GM23338 (cell line): ENCODE measurements around the gene MYLK. TPM values are rescaled to one million over a fixed set of nuclear protein-coding genes. Genes with fewer than 3 reads are reported as not detected.

ENCODE experiments used
- ATAC-seq: fragments of 200-7000 bp; cut with Tn5 transposase; 3 replicates; pipeline ENCODE4 v1.9.1; 2020
- DNase-seq: peaks from one replicate; pipeline ENCODE4 v3.0.0-alpha.2; 2015; ENCODE audit warnings: low spot score
- H2AFZ ChIP-seq: fragments of 200-600 bp; sonication (generic); 2 replicates; pipeline ENCODE4 v1.8.0; 2016; ENCODE audit warnings: antibody characterized with exemption, mild to moderate bottlenecking, moderate library complexity
- H3F3A ChIP-seq: fragments of 200-600 bp; sonication (generic); replicated peaks from 2 replicates; pipeline ENCODE4 v1.8.0; 2017; ENCODE audit warnings: antibody characterized with exemption, mixed run types, low read depth
- H3K27ac ChIP-seq: fragments of 200-600 bp; sonication (generic); 2 replicates; pipeline ENCODE4 v1.6.1; 2016; ENCODE audit warnings: low read depth
- H3K27me3 ChIP-seq: fragments of 200-600 bp; sonication (generic); 2 replicates; pipeline ENCODE4 v1.8.0; 2016; ENCODE audit warnings: mild to moderate bottlenecking, mixed run types, moderate library complexity; ENCODE audit not compliant: insufficient read depth
- H3K36me3 ChIP-seq: fragments of 200-600 bp; sonication (generic); 2 replicates; pipeline ENCODE4 v1.8.0; 2016; ENCODE audit warnings: mild to moderate bottlenecking; ENCODE audit not compliant: insufficient read depth
- H3K4me1 ChIP-seq: fragments of 200-600 bp; sonication (generic); 2 replicates; pipeline ENCODE4 v1.8.0; 2016; ENCODE audit warnings: mild to moderate bottlenecking, moderate library complexity; ENCODE audit not compliant: insufficient read depth
- H3K4me2 ChIP-seq: fragments of 200-600 bp; sonication (generic); 2 replicates; pipeline ENCODE4 v1.7.1; 2017; ENCODE audit warnings: mixed run types
- H3K4me3 ChIP-seq: fragments of 200-600 bp; sonication (generic); 2 replicates; pipeline ENCODE4 v1.6.1; 2016; ENCODE audit warnings: mixed run types
- H3K79me2 ChIP-seq: fragments of 200-600 bp; sonication (generic); replicated peaks from 2 replicates; pipeline ENCODE4 v1.8.0; 2017; ENCODE audit warnings: mild to moderate bottlenecking; ENCODE audit not compliant: insufficient read depth
- H3K9me2 ChIP-seq: fragments of 200-600 bp; sonication (generic); 2 replicates; pipeline ENCODE4 v1.8.0; 2017; ENCODE audit not compliant: insufficient read depth
- H4K20me1 ChIP-seq: fragments of 200-600 bp; sonication (generic); replicated peaks from 2 replicates; pipeline ENCODE4 v1.8.0; 2017; ENCODE audit warnings: mild to moderate bottlenecking; ENCODE audit not compliant: insufficient read depth
- H3K27ac Mint-ChIP-seq: 2 replicates; pipeline ENCODE4 v1.8.0; 2020; ENCODE audit warnings: inconsistent platforms, mild to moderate bottlenecking, moderate library complexity, mixed read lengths
- H3K27me3 Mint-ChIP-seq: 3 replicates; pipeline ENCODE4 v1.8.0; 2022; ENCODE audit warnings: low read depth, mild to moderate bottlenecking, moderate library complexity, mixed read lengths, inconsistent platforms; ENCODE audit not compliant: insufficient read depth, poor library complexity
- H3K36me3 Mint-ChIP-seq: 3 replicates; pipeline ENCODE4 v1.8.0; 2021; ENCODE audit warnings: low read depth, mild to moderate bottlenecking, inconsistent platforms, moderate library complexity, mixed read lengths
- H3K4me1 Mint-ChIP-seq: 3 replicates; pipeline ENCODE4 v1.8.0; 2020; ENCODE audit warnings: mild to moderate bottlenecking, inconsistent platforms, mixed read lengths
- H3K4me3 Mint-ChIP-seq: 3 replicates; pipeline ENCODE4 v1.8.0; 2021; ENCODE audit warnings: moderate library complexity, mild to moderate bottlenecking, inconsistent platforms, mixed read lengths
- H3K9me3 Mint-ChIP-seq: 3 replicates; pipeline ENCODE4 v1.8.0; 2020; ENCODE audit warnings: moderate library complexity, mild to moderate bottlenecking, inconsistent platforms, mixed read lengths
- CREB1 ChIP-seq: fragments of 250-450 bp; sonication (Bioruptor Pico); IDR thresholded peaks from 2 replicates; pipeline ENCODE4 v1.5.0; 2020; ENCODE audit warnings: low read depth, mild to moderate bottlenecking, moderate library complexity
- EZH2 ChIP-seq: fragments of 200-600 bp; sonication (generic); IDR thresholded peaks from one replicate; pipeline ENCODE4 v1.8.0; 2017; ENCODE audit warnings: antibody characterized with exemption, mild to moderate bottlenecking, low read depth; ENCODE audit not compliant: unreplicated experiment
- EZH2phosphoT487 ChIP-seq: fragments of 200-600 bp; sonication (generic); IDR thresholded peaks from one replicate; pipeline ENCODE4 v1.8.1; 2018; ENCODE audit warnings: antibody characterized with exemption; ENCODE audit not compliant: unreplicated experiment
- JUNB ChIP-seq: IDR thresholded peaks from one replicate; pipeline ENCODE4 v1.6.1; 2016; ENCODE audit warnings: antibody characterized with exemption; ENCODE audit not compliant: unreplicated experiment
- NANOG ChIP-seq: IDR thresholded peaks from 2 replicates; pipeline ENCODE4 v1.6.1; 2016; ENCODE audit warnings: antibody characterized with exemption, borderline replicate concordance
- POLR2AphosphoS5 ChIP-seq: IDR thresholded peaks from 2 replicates; pipeline ENCODE4 v1.6.1; 2016; ENCODE audit warnings: antibody characterized with exemption, low read depth
- STAT1 ChIP-seq: IDR thresholded peaks from one replicate; pipeline ENCODE4 v1.6.1; 2016; ENCODE audit warnings: antibody characterized with exemption; ENCODE audit not compliant: unreplicated experiment
- ZNF114 ChIP-seq: fragments of 250-450 bp; sonication (Bioruptor Pico); IDR thresholded peaks from 2 replicates; pipeline ENCODE4 v1.5.0; 2020; ENCODE audit warnings: mild to moderate bottlenecking, moderate library complexity
- ZNF331 ChIP-seq: fragments of 250-450 bp; sonication (Bioruptor Pico); IDR thresholded peaks from 2 replicates; pipeline ENCODE4 v1.5.0; 2020; ENCODE audit warnings: low read depth, mild to moderate bottlenecking, moderate library complexity
- ZNF462 ChIP-seq: fragments of 250-450 bp; sonication (Bioruptor Pico); IDR thresholded peaks from 2 replicates; pipeline ENCODE4 v1.5.0; 2020; ENCODE audit warnings: mild to moderate bottlenecking, moderate library complexity
- polyA plus RNA-seq: library from polyadenylated mRNA; unstranded; fragments of >200 nt; fragmentation: Nextera tagmentation; extraction: Ambion mirVana; gene quantifications from 2 replicates; pipeline ENCODE4 v1.2.1, GENCODE V29; 2016
- total RNA-seq: library from RNA; depleted of rRNA; stranded (reverse); fragments of >200 nt; shearing (Covaris generic); gene quantifications from 2 replicates; pipeline ENCODE4 v1.2.3, GENCODE V29; 2014
- TF ChIP-seq, protein P1 (sequence below): IDR thresholded peaks from 2 replicates; pipeline ENCODE4 v1.6.1; 2016; ENCODE audit warnings: antibody characterized with exemption
- TF ChIP-seq, protein P2 (sequence below): IDR thresholded peaks from one replicate; pipeline ENCODE4 v1.6.1; 2018; ENCODE audit warnings: antibody characterized with exemption; ENCODE audit not compliant: unreplicated experiment
- TF ChIP-seq, protein P3 (sequence below), 2 experiments: fragments of 200-600 bp in 1 of 2; sonication (generic) in 1 of 2; conservative IDR thresholded peaks; 2 replicates each; pipeline versions ENCODE4 v1.5.1 to v1.6.1; 2016 to 2017; ENCODE audit warnings: antibody characterized with exemption in 2 of 2, low read depth in 2 of 2, mild to moderate bottlenecking in 2 of 2, moderate library complexity in 1 of 2

Gene MYLK
- total and polyA plus RNA-seq, 2 experiments from 2014 or later = 11.5 to 17.9 TPM

DNA sequence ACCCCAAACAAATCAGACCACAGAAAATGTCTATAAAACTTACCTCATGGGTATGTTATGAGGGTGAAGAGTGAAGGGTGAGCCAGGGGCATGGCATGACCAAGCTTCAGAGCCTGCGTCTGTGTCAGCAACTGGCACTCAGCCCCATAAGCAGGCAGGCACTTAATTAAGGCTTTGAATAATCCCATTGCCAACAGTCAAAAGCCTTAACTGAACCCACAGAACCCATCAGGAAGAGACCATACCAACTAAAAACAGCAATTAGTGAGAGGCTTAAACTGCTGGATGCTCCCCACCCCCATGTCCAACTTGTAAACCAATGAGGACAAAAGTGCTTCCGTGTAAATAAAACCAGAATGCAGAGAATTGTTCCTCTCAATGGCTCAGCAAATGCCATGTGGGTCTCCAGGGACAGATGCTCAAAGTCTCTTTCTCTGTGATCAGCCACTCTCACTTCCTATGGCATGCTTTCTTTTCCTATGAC lies 126.0 kb downstream of the MYLK start:
- peaks cover 8% of the 10 kb centered on the region; the same call in 1 of the 2 replicates for H3K9me2 ChIP-seq
- no peaks in the 10 kb centered on the region for H3K9me3 Mint-ChIP-seq
- TF ChIP-seq POLR2AphosphoS5 (no peak), ZNF114 (no peak), EZH2phosphoT487 (no peak), NANOG (no peak), STAT1 (no peak), ZNF462 (no peak), EZH2 (no peak), ZNF331 (CRISPR knock-in tag) (no peak), CREB1 (CRISPR knock-in tag) (no peak), JUNB (no peak)
- TF ChIP-seq, protein P1, sequence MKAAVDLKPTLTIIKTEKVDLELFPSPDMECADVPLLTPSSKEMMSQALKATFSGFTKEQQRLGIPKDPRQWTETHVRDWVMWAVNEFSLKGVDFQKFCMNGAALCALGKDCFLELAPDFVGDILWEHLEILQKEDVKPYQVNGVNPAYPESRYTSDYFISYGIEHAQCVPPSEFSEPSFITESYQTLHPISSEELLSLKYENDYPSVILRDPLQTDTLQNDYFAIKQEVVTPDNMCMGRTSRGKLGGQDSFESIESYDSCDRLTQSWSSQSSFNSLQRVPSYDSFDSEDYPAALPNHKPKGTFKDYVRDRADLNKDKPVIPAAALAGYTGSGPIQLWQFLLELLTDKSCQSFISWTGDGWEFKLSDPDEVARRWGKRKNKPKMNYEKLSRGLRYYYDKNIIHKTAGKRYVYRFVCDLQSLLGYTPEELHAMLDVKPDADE = no peak
- TF ChIP-seq, protein P2, sequence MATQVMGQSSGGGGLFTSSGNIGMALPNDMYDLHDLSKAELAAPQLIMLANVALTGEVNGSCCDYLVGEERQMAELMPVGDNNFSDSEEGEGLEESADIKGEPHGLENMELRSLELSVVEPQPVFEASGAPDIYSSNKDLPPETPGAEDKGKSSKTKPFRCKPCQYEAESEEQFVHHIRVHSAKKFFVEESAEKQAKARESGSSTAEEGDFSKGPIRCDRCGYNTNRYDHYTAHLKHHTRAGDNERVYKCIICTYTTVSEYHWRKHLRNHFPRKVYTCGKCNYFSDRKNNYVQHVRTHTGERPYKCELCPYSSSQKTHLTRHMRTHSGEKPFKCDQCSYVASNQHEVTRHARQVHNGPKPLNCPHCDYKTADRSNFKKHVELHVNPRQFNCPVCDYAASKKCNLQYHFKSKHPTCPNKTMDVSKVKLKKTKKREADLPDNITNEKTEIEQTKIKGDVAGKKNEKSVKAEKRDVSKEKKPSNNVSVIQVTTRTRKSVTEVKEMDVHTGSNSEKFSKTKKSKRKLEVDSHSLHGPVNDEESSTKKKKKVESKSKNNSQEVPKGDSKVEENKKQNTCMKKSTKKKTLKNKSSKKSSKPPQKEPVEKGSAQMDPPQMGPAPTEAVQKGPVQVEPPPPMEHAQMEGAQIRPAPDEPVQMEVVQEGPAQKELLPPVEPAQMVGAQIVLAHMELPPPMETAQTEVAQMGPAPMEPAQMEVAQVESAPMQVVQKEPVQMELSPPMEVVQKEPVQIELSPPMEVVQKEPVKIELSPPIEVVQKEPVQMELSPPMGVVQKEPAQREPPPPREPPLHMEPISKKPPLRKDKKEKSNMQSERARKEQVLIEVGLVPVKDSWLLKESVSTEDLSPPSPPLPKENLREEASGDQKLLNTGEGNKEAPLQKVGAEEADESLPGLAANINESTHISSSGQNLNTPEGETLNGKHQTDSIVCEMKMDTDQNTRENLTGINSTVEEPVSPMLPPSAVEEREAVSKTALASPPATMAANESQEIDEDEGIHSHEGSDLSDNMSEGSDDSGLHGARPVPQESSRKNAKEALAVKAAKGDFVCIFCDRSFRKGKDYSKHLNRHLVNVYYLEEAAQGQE = no peak
- TF ChIP-seq, protein P3, sequence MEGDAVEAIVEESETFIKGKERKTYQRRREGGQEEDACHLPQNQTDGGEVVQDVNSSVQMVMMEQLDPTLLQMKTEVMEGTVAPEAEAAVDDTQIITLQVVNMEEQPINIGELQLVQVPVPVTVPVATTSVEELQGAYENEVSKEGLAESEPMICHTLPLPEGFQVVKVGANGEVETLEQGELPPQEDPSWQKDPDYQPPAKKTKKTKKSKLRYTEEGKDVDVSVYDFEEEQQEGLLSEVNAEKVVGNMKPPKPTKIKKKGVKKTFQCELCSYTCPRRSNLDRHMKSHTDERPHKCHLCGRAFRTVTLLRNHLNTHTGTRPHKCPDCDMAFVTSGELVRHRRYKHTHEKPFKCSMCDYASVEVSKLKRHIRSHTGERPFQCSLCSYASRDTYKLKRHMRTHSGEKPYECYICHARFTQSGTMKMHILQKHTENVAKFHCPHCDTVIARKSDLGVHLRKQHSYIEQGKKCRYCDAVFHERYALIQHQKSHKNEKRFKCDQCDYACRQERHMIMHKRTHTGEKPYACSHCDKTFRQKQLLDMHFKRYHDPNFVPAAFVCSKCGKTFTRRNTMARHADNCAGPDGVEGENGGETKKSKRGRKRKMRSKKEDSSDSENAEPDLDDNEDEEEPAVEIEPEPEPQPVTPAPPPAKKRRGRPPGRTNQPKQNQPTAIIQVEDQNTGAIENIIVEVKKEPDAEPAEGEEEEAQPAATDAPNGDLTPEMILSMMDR (conservative IDR thresholded peaks at IDR 0.05; ENCODE audit: low read depth in 2 of 2) = no peak
- H3K4me2 ChIP-seq = no peak overlapping the region
- no peaks in the 10 kb centered on the region for H4K20me1 ChIP-seq
- H3K27ac ChIP-seq = no peak overlapping the region
- H2AFZ ChIP-seq = no peak overlapping the region
- no peaks in the 10 kb centered on the region for H3K36me3 ChIP-seq
- no peaks in the 10 kb centered on the region for H3K79me2 ChIP-seq
- ATAC-seq (no peak), DNase-seq (no peak)
- no peaks in the 10 kb centered on the region for H3F3A ChIP-seq
- no peaks in the 10 kb centered on the region for H3K36me3 Mint-ChIP-seq
- no peak overlapping the region for H3K4me3 Mint-ChIP-seq
- H3K27ac Mint-ChIP-seq = no peak overlapping the region
- H3K4me1 Mint-ChIP-seq = peaks cover 5% of the 10 kb centered on the region; the same call in 2 of the 3 replicates
- peaks cover 4% of the 10 kb centered on the region; the same call in 1 of the 2 replicates for H3K4me1 ChIP-seq
- H3K4me3 ChIP-seq = no peak overlapping the region
- H3K27me3 Mint-ChIP-seq = no peaks in the 10 kb centered on the region
- H3K27me3 ChIP-seq = no peaks in the 10 kb centered on the region
